Osteoblast (primary cell): ENCODE data around the gene TMEM185A. TPM values are rescaled to one million over a fixed set of nuclear protein-coding genes. Genes with fewer than 3 reads are reported as not detected.

Experiments
- DNase-seq: peaks from one replicate; pipeline ENCODE4 v3.0.0; 2011; ENCODE audit warnings: low spot score, mixed read lengths; ENCODE audit not compliant: insufficient read length; ENCODE audit errors: missing footprints
- H2AFZ ChIP-seq: 2 replicates; pipeline ENCODE4 v1.6.0; 2011; ENCODE audit warnings: mild to moderate bottlenecking, low read length
- H3K27ac ChIP-seq: 2 replicates; pipeline ENCODE4 v1.5.1; 2011; ENCODE audit warnings: mild to moderate bottlenecking, low read depth, low read length, moderate library complexity
- H3K27me3 ChIP-seq: 2 replicates; pipeline ENCODE4 v1.6.0; 2012; ENCODE audit warnings: mild to moderate bottlenecking, control low read depth, inconsistent platforms, low read length, moderate library complexity; ENCODE audit not compliant: insufficient read depth
- H3K36me3 ChIP-seq: 2 replicates; pipeline ENCODE4 v1.5.1; 2011; ENCODE audit warnings: mild to moderate bottlenecking, low read length, control low read depth, moderate library complexity; ENCODE audit not compliant: insufficient read depth
- H3K4me1 ChIP-seq: 2 replicates; pipeline ENCODE4 v1.5.1; 2011; ENCODE audit warnings: mild to moderate bottlenecking, low read length, control low read depth, moderate library complexity; ENCODE audit not compliant: insufficient read depth
- H3K4me2 ChIP-seq: 2 replicates; pipeline ENCODE4 v1.6.0; 2011; ENCODE audit warnings: mild to moderate bottlenecking, low read length; ENCODE audit not compliant: insufficient read depth
- H3K4me3 ChIP-seq: fragments of 200-600 bp; sonication (generic); 3 replicates; pipeline ENCODE4 v1.5.1; 2012; ENCODE audit warnings: mild to moderate bottlenecking, low read length, inconsistent platforms; ENCODE audit not compliant: insufficient read depth
- H3K79me2 ChIP-seq: 2 replicates; pipeline ENCODE4 v1.6.0; 2012; ENCODE audit warnings: mild to moderate bottlenecking, low read length, control low read depth, inconsistent platforms; ENCODE audit not compliant: insufficient read depth
- H3K9me3 ChIP-seq: 2 replicates; pipeline ENCODE4 v1.5.1; 2011; ENCODE audit warnings: low read depth, low read length, control low read depth
- H4K20me1 ChIP-seq: 2 replicates; pipeline ENCODE4 v1.6.0; 2012; ENCODE audit warnings: mild to moderate bottlenecking, low read length, control low read depth; ENCODE audit not compliant: insufficient read depth
- CTCF ChIP-seq: IDR thresholded peaks from 2 replicates; pipeline ENCODE4 v1.5.1; 2011; ENCODE audit warnings: mild to moderate bottlenecking, low read depth, low read length, moderate library complexity; ENCODE audit errors: extremely low read depth
- total RNA-seq: library from RNA; depleted of rRNA; stranded (reverse); fragments of >200 nt; gene quantifications from 2 replicates; pipeline ENCODE4 v1.2.3, GENCODE V29; 2012

The TMEM185A gene
- total RNA-seq, 1 donor: 16.6 TPM

DNA sequence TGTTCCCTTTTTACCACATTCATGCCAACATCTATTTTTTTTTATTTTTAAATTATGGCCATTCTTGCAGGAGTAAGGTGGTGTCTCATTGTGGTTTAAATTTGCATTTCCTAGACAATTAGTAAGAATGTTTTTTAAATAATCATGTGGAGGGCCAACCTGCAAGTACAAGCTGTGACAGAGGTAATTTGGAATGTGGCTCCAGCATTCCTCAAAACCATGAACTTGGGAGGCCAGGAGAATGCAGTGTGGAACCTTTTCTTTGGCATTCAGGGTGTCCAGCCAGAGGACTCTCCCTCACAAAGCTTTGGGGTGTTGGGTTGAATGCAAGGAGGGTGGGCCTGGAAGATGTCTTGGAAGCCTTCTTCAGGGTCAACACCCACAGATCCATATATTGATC, 7.3 kb upstream of the TMEM185A start:
- no peaks in the 10 kb centered on the region for H3K36me3 ChIP-seq
- no peak for DNase-seq
- H3K4me2 ChIP-seq: no peak overlapping the region
- no peak overlapping the region for H3K27ac ChIP-seq
- H3K4me3 ChIP-seq: no peak overlapping the region
- no peaks in the 10 kb centered on the region for H3K4me1 ChIP-seq
- no peaks in the 10 kb centered on the region for H3K9me3 ChIP-seq
- H2AFZ ChIP-seq: no peak overlapping the region
- H3K27me3 ChIP-seq: no peaks in the 10 kb centered on the region
- H4K20me1 ChIP-seq: no peaks in the 10 kb centered on the region
- TF ChIP-seq CTCF: no peak
- H3K79me2 ChIP-seq: no peaks in the 10 kb centered on the region

DNA sequence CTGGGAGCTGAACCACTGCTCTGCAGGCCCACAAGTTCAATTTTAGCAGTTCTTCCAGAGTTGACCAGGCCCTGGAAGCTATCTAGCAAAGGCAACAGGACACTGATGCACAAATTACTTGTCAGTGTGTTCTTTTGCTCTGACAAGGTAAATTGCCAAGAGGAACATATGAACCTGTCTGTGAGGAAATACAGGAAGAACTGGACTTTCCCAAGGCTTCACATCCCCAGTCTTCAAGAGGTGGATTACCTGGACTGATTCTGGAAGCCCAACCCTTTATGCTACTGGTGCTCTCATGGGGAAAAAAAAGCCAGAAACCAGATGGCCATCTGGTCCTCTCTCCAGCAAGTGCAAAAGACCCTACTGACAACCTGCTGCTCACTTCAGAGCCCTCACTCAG, 1.9 kb upstream of the TMEM185A start:
- Histone ChIP-seq H3K4me1 (peaks cover 6% of the 10 kb centered on the region), H3K9me3 (no peaks in the 10 kb centered on the region), H4K20me1 (peaks cover 19% of the 10 kb centered on the region), H3K27me3 (peaks cover 3% of the 10 kb centered on the region), H3K4me2 (no peak overlapping the region), H3K27ac (no peak overlapping the region), H3K36me3 (no peaks in the 10 kb centered on the region), H3K79me2 (peaks cover 19% of the 10 kb centered on the region), H3K4me3 (no peak overlapping the region), H2AFZ (no peak overlapping the region)
- DNase-seq: no peak
- no peak for TF ChIP-seq CTCF

GRCh38 chrX:149630681-149631233, 835 bp downstream of the TMEM185A start:
- DNase-seq: peak; percentile 76
- H3K9me3 ChIP-seq: no peaks in the 10 kb centered on the region
- H3K27me3 ChIP-seq: peaks cover 3% of the 10 kb centered on the region
- H3K79me2 ChIP-seq: peaks cover 38% of the 10 kb centered on the region
- H4K20me1 ChIP-seq: peaks cover 21% of the 10 kb centered on the region
- peak overlapping the region; percentile 82 for H2AFZ ChIP-seq
- H3K4me3 ChIP-seq: peak overlapping the region; percentile 70
- H3K27ac ChIP-seq: no peak overlapping the region
- no peaks in the 10 kb centered on the region for H3K36me3 ChIP-seq
- H3K4me1 ChIP-seq: peaks cover 6% of the 10 kb centered on the region
- TF ChIP-seq CTCF: peak; percentile 23
- H3K4me2 ChIP-seq: peak overlapping the region; percentile 76

DNA sequence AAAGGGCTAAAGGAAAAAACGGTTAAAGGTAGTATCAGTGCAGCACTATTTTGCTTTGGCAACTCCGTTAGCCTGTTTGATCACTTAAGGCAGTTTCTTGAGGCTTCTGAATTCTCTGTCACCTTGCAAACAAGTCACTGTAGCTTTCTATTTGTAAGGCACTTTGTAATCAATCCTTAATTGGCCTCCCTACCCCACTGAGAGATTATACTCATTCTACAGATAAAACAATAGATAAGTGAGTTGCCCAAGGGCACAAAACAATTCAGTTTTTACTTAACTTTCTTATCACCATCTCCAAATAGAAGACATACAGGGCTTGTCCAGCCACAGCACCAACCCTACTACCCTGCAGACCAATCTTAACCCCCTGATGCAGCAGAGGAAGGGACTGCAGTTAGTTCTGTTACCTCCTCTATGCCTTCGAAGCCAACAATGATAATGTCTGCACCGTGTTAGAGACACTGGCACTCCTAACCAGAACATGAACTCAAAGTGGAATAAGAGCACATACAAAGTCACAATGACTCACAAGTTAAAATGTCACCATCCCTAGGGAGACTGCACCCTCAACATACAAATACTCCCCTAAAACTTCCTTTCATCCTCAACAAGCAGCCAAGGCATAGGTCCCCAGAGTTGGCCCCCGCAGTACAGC, 1.7 kb downstream of the TMEM185A start:
- peaks cover 6% of the 10 kb centered on the region for H3K4me1 ChIP-seq
- no peak for TF ChIP-seq CTCF
- peaks cover 21% of the 10 kb centered on the region for H4K20me1 ChIP-seq
- H3K9me3 ChIP-seq: no peaks in the 10 kb centered on the region
- no peak for DNase-seq
- H2AFZ ChIP-seq: no peak overlapping the region
- H3K27me3 ChIP-seq: peaks cover 3% of the 10 kb centered on the region
- H3K79me2 ChIP-seq: peaks cover 47% of the 10 kb centered on the region
- no peaks in the 10 kb centered on the region for H3K36me3 ChIP-seq
- H3K27ac ChIP-seq: no peak overlapping the region
- peak overlapping the region; percentile 76 for H3K4me2 ChIP-seq
- peak overlapping the region; percentile 70 for H3K4me3 ChIP-seq
